ENCODE measurements around the gene MCF2L. TPM values are rescaled to one million over a fixed set of nuclear protein-coding genes. Genes with fewer than 3 reads are reported as not detected.
A peak's percentile ranks its signal among the peaks of the same experiment; 100 is the strongest.

Gene MCF2L
- total and polyA plus RNA-seq, 2 experiments from 2014 or later = 4.8 to 25.6 TPM

DNA sequence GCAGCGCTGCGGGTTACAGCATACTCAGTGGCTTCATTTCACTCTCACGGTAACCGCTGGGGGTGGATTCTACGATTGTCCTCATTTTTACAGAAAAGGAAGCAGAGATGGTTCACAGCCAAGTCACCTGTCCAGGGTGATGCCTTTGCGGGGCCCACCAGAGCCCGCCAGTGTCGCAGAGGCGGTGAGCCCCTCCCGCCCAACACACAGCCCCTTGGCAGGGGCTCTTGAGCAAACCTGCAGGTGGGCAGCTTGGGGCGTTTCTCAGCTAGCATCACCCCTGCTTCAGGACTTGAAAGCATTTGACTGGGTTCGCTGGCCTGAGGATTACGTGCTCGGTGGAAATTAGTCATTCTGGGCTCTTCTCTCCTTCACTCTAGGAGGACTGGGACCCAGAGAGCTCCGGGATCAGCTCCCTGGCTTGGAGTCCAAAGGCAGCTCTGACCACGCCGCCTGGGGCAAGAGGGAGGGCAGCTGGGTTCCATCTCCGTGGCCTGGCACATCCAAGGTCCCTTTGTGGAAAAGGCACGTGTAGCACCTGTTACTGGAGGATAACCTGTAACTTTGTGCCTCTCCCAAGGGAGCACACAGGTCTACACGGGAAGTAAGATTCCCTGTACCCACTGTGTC, 74.1 kb downstream of the MCF2L start:
- TF ChIP-seq EZH2 (IDR thresholded peaks at IDR 0.05; ENCODE audit: low read depth, unreplicated experiment) = no peak
- H3K36me3 Mint-ChIP-seq (ENCODE audit: low read depth) = no peaks in the 10 kb centered on the region
- Histone ChIP-seq H3F3A (replicated peaks; ENCODE audit: low read depth) (no peaks in the 10 kb centered on the region), H3K4me2 (no peak overlapping the region), H3K4me1 (ENCODE audit: insufficient read depth) (no peaks in the 10 kb centered on the region), H4K20me1 (replicated peaks; ENCODE audit: insufficient read depth) (no peaks in the 10 kb centered on the region), H3K27ac (ENCODE audit: low read depth) (0 out of 2 replicates have a peak overlapping the region, but pooled peaks have one; percentile 6), H3K4me3 (no peak overlapping the region), H3K79me2 (replicated peaks; ENCODE audit: insufficient read depth) (no peaks in the 10 kb centered on the region), H2AFZ (no peak overlapping the region), H3K9me2 (ENCODE audit: insufficient read depth) (no peaks in the 10 kb centered on the region), H3K27me3 (ENCODE audit: insufficient read depth) (no peaks in the 10 kb centered on the region), H3K36me3 (ENCODE audit: insufficient read depth) (no peaks in the 10 kb centered on the region)
- H3K27ac Mint-ChIP-seq = no peak overlapping the region
- H3K9me3 Mint-ChIP-seq = no peaks in the 10 kb centered on the region; the same call in 2 of the 3 replicates
- peaks cover 7% of the 10 kb centered on the region for H3K27me3 Mint-ChIP-seq (ENCODE audit: insufficient read depth, low read depth, poor library complexity)
- ATAC-seq (no peak; the same call in 2 of the 3 replicates), DNase-seq (ENCODE audit: low spot score) (no peak)
- no peak overlapping the region for H3K4me3 Mint-ChIP-seq
- H3K4me1 Mint-ChIP-seq = no peaks in the 10 kb centered on the region

- TF ChIP-seq POLR2AphosphoS5 (IDR thresholded peaks at IDR 0.05; ENCODE audit: low read depth) (no peak), NANOG (IDR thresholded peaks at IDR 0.05; ENCODE audit: borderline replicate concordance) (no peak), ZNF114 (CRISPR knock-in tag; IDR thresholded peaks at IDR 0.05) (no peak), JUNB (IDR thresholded peaks at IDR 0.05; ENCODE audit: unreplicated experiment) (no peak), EZH2 (IDR thresholded peaks at IDR 0.05; ENCODE audit: low read depth, unreplicated experiment) (no peak)
- Histone ChIP-seq H3K4me1 (ENCODE audit: insufficient read depth) (no peaks in the 10 kb centered on the region), H3K4me3 (no peak overlapping the region), H3K27ac (ENCODE audit: low read depth) (no peak overlapping the region), H3F3A (replicated peaks; ENCODE audit: low read depth) (no peaks in the 10 kb centered on the region), H4K20me1 (replicated peaks; ENCODE audit: insufficient read depth) (no peaks in the 10 kb centered on the region), H3K36me3 (ENCODE audit: insufficient read depth) (no peaks in the 10 kb centered on the region), H3K27me3 (ENCODE audit: insufficient read depth) (no peaks in the 10 kb centered on the region), H3K9me2 (ENCODE audit: insufficient read depth) (no peaks in the 10 kb centered on the region), H3K4me2 (no peak overlapping the region), H2AFZ (no peak overlapping the region), H3K79me2 (replicated peaks; ENCODE audit: insufficient read depth) (no peaks in the 10 kb centered on the region)
- no peak for ATAC-seq
- H3K4me1 Mint-ChIP-seq = no peaks in the 10 kb centered on the region
- no peak for DNase-seq (ENCODE audit: low spot score)
- no peak overlapping the region for H3K27ac Mint-ChIP-seq
- H3K9me3 Mint-ChIP-seq = no peaks in the 10 kb centered on the region; the same call in 2 of the 3 replicates
- H3K27me3 Mint-ChIP-seq (ENCODE audit: insufficient read depth, low read depth, poor library complexity) = peaks cover 8% of the 10 kb centered on the region
- H3K36me3 Mint-ChIP-seq (ENCODE audit: low read depth) = no peaks in the 10 kb centered on the region
- H3K4me3 Mint-ChIP-seq = no peak overlapping the region
These were observed 74.9 kb downstream of the MCF2L start for GRCh38 chr13:113043931-113044330.

GRCh38 chr13:113044391-113045114, 75.5 kb downstream of the MCF2L start:
- H3K9me3 Mint-ChIP-seq = no peaks in the 10 kb centered on the region; the same call in 2 of the 3 replicates
- H3K27ac ChIP-seq (ENCODE audit: low read depth) = no peak overlapping the region
- no peak overlapping the region for H3K4me2 ChIP-seq
- no peaks in the 10 kb centered on the region for H3K9me2 ChIP-seq (ENCODE audit: insufficient read depth)
- H3K79me2 ChIP-seq (replicated peaks; ENCODE audit: insufficient read depth) = no peaks in the 10 kb centered on the region
- no peaks in the 10 kb centered on the region for H3K36me3 Mint-ChIP-seq (ENCODE audit: low read depth)
- no peaks in the 10 kb centered on the region for H3K4me1 ChIP-seq (ENCODE audit: insufficient read depth)
- DNase-seq (ENCODE audit: low spot score) = no peak
- no peaks in the 10 kb centered on the region for H3K36me3 ChIP-seq (ENCODE audit: insufficient read depth)
- peaks cover 11% of the 10 kb centered on the region for H3K27me3 Mint-ChIP-seq (ENCODE audit: insufficient read depth, low read depth, poor library complexity)
- H4K20me1 ChIP-seq (replicated peaks; ENCODE audit: insufficient read depth) = no peaks in the 10 kb centered on the region
- no peaks in the 10 kb centered on the region for H3K27me3 ChIP-seq (ENCODE audit: insufficient read depth)
- H2AFZ ChIP-seq = no peak overlapping the region
- H3K27ac Mint-ChIP-seq = no peak overlapping the region
- no peaks in the 10 kb centered on the region for H3F3A ChIP-seq (replicated peaks; ENCODE audit: low read depth)
- no peak overlapping the region for H3K4me3 ChIP-seq
- no peak for ATAC-seq
- H3K4me1 Mint-ChIP-seq = no peaks in the 10 kb centered on the region
- H3K4me3 Mint-ChIP-seq = no peak overlapping the region
- no peak for TF ChIP-seq JUNB (IDR thresholded peaks at IDR 0.05; ENCODE audit: unreplicated experiment)
- TF ChIP-seq, protein P1, sequence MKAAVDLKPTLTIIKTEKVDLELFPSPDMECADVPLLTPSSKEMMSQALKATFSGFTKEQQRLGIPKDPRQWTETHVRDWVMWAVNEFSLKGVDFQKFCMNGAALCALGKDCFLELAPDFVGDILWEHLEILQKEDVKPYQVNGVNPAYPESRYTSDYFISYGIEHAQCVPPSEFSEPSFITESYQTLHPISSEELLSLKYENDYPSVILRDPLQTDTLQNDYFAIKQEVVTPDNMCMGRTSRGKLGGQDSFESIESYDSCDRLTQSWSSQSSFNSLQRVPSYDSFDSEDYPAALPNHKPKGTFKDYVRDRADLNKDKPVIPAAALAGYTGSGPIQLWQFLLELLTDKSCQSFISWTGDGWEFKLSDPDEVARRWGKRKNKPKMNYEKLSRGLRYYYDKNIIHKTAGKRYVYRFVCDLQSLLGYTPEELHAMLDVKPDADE (IDR thresholded peaks at IDR 0.05) = no peak
- TF ChIP-seq ZNF114 (CRISPR knock-in tag; IDR thresholded peaks at IDR 0.05) = no peak
- TF ChIP-seq, protein P2, sequence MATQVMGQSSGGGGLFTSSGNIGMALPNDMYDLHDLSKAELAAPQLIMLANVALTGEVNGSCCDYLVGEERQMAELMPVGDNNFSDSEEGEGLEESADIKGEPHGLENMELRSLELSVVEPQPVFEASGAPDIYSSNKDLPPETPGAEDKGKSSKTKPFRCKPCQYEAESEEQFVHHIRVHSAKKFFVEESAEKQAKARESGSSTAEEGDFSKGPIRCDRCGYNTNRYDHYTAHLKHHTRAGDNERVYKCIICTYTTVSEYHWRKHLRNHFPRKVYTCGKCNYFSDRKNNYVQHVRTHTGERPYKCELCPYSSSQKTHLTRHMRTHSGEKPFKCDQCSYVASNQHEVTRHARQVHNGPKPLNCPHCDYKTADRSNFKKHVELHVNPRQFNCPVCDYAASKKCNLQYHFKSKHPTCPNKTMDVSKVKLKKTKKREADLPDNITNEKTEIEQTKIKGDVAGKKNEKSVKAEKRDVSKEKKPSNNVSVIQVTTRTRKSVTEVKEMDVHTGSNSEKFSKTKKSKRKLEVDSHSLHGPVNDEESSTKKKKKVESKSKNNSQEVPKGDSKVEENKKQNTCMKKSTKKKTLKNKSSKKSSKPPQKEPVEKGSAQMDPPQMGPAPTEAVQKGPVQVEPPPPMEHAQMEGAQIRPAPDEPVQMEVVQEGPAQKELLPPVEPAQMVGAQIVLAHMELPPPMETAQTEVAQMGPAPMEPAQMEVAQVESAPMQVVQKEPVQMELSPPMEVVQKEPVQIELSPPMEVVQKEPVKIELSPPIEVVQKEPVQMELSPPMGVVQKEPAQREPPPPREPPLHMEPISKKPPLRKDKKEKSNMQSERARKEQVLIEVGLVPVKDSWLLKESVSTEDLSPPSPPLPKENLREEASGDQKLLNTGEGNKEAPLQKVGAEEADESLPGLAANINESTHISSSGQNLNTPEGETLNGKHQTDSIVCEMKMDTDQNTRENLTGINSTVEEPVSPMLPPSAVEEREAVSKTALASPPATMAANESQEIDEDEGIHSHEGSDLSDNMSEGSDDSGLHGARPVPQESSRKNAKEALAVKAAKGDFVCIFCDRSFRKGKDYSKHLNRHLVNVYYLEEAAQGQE (IDR thresholded peaks at IDR 0.05; ENCODE audit: unreplicated experiment) = no peak
- no peak for TF ChIP-seq NANOG (IDR thresholded peaks at IDR 0.05; ENCODE audit: borderline replicate concordance)
- TF ChIP-seq EZH2phosphoT487 (IDR thresholded peaks at IDR 0.05; ENCODE audit: unreplicated experiment) = no peak
- no peak for TF ChIP-seq ZNF331 (CRISPR knock-in tag; IDR thresholded peaks at IDR 0.05; ENCODE audit: low read depth)
